ENCODE data around the gene ALOX15B. TPM values are rescaled to one million over a fixed set of nuclear protein-coding genes. Genes with fewer than 3 reads are reported as not detected.
"Not testable (repeated sequence)": the region's sequence is repeated elsewhere in the genome, so short reads cannot be mapped to it uniquely, and the experiment has no call there.

The ALOX15B gene
- total RNA-seq, 1 experiment from 2014 or later: not detected

DNA sequence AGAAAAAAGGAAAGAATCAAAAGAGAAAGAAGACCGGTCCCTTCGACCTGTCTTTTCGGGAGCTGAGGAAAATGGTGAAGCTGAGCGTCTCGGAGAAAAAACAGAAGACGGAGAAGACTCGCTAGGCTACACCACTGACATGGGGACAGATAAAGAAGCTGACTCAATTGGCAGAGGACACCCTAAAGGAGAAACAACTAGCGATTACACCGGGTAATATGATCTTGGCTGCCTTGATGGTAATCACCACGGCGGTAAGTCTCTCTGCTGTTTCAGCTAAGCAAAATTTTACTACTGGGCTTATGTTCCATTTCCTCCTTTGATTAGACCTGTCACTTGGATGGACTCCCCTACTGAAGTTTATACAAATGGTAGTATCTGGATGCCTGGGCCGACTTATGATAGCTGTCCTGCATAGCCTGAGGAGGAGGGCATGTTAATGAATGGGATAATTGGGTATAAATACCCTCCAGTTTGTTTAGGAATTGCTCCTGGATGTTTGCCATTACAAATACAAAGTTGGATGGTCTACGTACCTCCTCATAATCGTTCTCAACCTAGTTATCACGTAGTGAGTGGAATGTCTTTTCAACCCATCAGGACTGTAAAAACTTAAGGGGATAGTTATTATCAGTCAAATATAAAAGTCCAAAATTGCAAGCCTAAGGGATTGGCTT is 24.1 kb downstream of the ALOX15B start:
- no peak for DNase-seq (ENCODE audit: low read depth)

DNA sequence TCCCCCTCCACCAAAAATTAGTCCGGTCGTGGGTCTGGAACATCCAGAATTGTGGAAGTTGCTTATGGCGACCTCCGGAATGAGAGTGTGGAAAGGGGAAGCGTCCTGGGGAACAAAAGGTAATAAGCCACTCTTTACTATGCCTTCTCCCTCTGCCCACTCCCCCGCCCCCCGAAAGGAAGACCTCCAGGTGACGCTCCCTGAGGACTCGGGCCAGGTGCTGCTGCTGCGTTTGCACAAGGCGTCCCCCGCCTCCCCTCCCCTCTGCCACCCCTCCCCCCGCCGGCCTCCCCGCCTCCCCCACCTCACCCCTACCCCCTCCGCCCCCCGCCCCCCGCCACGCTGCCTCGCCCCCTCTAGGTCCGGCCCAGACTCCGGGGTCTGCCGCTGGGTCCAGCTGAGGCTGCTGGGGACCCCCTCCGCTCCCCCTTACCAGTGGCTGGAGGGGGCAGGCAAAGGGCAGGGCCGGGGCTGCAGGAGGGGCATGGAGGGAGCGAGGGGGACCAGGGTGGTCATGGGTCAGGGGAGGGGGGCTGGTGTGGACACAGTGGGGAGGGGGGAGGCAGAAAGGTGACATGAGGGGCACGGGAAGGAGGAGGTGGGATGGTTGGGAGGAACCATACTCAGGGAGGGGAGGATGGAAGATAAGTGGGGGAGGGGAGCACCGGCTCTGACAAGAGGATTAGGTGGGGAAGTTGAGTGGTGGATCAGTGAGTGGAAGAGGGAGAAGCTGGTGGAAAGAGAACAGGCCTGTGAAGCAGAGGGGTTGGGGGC is 25.1 kb downstream of the ALOX15B start:
- DNase-seq (ENCODE audit: low read depth): no peak

DNA sequence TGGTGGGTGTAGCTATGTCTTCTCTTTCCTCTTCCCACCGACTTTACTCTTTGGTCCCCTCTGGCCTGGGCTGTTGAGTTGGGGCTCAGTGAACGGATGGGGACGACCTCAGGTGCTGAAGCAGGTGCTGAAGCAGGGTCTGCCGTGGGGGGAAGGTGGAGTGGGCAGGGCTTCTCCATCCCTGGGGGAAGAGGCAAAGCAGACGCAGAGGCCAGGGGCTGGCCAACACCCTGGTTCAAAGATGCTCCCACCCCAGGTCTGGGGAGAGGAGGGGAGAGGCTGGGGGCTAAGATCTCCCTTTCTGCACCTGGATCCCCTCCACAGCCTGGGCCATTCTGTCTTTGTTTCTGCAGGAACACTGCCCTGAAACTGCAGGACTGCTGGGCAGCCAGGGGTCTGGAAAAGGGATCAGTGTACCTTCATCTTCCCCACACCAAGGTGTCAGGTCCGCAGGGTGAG is 25.7 kb downstream of the ALOX15B start:
- DNase-seq (ENCODE audit: low read depth): no peak

DNA sequence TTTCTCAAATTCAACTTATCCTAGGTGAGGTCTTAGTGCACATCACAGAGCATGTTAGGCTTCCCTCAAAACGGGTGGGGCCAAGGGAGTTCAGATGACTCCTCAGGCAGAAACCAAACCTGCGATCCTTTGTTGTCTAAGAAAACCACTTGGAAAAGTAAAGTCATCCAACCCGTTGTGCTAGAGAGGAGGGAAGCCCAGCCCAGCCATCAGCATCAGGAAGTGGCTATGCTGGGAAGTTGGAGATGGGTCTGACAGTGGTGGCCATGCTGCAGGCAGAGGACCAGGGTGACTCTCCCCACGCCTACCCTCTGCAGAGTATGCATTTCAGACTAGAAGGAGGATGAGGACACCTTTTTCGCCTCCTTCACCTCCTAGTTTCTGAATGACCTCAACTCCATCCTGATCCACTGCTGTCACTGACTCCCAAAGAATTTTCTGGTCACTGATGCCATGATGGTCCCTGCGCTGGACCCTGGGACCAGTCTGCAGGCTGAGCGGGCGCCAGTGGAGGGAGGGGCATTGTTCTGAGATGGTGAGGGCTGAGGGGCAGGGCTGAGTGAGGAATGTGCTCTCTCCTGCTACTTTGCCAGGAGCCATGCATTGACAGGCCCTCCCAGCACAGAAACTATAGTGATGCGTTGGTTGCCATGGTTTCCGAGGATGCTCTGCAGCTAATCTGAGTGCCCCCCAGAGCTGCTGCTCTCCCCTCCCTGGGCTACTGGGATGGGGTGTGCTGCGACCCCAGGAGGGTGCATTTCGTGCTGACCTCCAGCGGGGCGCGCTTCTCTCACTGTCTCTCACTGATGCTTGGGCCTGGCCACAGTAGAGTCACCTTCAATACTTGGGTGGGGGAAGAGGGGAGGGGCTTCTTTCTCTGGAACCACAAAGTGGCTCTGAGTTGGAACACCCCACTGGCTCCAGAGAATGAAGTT is 28.2 kb downstream of the ALOX15B start:
- DNase-seq (ENCODE audit: low read depth): no peak

DNA sequence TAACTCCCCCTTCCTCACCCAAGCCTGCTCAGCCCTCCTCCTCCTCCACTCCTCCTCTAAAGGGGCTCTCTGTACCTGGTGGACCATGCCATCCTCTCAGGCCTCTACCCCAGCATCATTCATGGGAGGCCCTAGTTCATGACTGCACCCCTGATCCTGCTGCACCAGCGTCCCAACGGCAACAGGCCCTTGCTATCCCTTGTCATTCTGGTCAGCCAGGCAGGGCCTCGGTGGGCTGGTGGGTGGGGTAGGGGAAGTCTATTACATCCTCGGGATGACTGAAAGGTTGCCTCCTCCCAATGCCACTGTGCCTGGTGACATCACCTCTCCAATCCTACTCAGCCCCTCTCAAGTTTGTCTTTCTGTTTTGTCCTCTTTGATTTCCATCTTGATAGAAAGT is 28.9 kb downstream of the ALOX15B start:
- no peak for DNase-seq (ENCODE audit: low read depth)

DNA sequence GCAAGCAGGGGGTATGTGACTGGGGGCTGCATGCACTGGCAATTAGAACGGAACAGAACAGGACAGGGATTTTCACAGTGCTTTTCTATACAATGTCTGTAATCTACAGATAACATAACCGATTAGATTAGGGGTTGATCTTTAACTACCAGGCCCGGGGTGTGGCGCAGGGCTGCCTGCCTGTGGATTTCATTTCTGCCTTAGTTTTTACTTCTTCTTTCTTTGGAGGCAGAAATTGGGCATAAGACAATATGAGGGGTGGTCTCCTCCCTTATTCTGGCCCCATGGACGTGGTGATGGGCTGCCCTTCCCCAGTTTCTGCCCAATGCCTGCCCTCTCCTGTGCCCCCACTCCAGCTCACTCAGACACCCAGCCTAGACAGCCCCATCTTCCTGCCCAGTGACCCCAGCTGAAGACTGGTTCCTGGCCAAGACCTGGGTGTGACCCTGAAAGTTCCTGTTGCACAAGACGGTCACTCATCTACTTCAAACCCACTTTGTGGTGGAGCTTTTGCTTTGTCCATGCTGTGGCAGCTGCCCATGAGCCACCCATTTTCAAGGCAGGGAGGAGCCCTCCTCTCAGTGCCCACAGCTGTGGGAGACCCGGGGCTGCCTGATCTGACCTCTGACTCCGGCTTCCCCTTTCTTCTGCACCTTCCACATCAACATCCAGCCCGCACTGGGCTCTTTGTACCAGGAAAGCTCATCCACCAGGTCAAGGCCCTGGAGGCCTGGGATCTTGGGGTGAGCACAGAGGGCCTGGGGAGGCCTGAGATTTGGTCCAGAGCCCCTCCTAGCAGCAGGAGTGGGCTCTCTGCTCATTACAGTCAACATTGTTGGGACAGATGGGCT is 30.1 kb downstream of the ALOX15B start:
- no peak for DNase-seq (ENCODE audit: low read depth)

DNA sequence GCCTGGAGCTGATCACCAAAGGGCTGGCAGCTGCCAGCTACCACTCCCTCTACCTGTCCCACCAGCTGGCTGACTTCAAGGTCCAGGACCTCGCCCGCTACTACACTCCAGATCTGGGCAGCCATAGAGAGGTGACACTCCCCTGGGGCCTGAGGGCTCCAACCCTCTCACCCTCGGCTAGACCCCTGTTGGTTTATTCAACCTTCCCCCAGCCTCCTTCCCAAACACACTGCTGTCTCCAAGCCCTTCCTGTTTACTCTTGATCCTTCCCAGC is 30.7 kb downstream of the ALOX15B start:
- DNase-seq (ENCODE audit: low read depth): no peak

DNA sequence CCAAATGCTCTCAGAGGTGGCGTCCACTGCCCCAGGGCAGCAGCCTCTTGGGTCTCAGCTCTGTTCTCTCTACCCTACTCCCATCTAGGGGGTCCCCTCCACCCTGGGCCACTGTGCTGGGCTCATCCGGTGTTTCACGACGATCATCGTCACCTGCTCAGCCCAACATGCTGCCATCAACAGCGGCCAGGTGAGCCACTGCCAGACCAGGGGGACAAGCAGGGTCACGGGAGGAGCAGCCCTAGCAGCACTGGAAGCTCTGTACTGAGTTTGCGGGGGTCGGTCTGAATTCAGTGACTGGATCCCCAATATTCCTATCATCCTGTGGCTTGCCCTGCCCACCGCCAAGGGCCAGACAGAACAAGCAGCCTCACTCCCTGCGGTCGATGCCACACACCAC is 32.6 kb downstream of the ALOX15B start:
- DNase-seq (ENCODE audit: low read depth): no peak

DNA sequence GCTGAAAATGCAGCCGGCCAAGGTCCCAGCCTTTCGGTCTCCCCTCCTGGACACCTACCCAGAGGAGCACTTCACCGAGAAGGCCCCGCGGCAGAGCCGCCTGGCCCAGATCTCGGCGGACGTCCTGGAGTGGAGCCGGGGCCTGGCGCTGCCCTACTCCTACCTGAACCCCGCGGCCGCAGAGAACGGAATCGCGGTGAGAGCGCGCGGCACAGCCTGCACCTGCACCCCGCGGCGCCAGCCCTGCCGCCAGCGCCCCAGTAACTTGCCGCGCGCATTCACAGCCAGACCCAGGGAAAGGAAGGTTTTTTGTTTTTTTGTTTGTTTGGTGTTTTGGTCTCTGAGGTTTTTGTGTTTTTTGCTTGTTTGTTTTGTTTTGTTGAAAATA is 33.5 kb downstream of the ALOX15B start:
- DNase-seq (ENCODE audit: low read depth): no peak

DNA sequence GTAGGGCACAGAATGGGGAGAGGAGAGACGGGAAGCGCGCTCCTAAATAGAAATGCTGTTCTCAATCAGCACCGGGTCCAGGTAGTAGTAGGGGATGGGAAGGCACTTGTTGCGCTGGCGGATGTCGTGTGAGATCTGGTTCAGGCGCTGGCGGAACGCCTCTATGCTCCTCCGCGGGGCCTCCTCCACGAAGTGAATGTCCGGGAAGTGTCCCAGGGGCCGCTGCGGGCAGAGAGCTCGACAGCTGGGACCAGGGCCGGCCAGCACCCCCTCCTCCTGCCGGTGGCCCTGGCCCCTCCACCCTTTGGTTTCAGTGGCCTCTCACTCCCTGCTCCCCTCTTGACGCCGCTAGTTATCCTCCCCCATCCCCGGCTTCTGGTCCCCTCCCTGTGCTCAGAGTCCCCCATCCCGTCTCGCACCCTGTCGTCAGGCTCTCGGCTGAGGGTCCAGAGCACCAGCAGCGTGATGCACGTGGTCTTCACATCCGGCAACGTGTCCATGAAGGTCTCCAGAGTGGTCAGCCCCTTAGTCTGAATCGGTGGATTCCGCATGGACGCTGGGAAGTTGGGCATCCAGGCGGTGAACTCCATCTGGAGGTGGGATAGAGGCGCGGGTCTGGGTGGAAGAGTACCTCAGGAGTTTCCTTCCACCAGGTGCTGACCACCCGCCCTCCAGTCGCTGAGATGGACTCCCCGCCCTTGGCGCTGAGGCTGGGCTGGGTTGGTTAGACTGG is 34.0 kb downstream of the ALOX15B start:
- no peak for DNase-seq (ENCODE audit: low read depth)

DNA sequence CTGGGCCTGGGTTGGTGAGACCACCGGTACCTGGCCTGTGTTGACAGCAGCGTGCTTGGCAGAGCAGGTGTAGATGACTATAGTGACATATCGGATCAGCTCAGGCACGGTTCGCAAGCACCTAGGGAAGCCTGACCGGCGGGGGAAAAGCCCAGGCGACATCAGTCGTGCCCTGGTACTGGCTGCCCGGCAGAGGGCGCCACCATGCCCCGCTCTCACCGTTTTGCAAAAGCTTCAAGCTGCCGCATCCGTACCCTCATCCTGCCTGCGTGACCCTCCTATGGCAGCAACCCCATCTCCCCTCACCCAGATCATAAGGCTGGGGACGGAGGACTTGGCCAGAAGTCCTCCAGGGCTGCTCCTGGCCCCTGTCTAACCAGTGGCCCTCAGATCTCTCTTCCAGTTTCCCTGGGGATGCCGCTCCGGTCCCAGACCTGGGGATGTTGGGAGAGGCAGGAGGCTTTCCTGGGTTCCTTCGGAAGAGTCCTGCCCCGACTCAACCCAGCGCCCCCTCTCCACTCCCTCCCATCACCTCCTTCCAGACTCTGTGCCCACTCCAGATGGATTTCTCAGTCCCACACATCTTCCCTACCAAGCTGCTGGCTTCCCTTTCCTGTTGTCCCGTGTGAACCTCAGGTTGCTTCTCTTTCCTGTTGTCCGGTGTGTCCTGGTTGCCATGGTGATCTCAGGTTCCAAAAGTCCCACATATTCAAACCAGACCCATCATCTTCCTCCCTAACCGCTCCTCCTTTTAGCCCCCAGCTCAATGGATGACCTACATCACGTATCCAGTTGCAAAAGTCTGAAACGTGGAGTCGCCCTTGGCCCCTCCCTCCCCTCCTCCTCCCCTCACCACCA is 35.0 kb downstream of the ALOX15B start:
- DNase-seq (ENCODE audit: low read depth): peak; percentile 66

DNA sequence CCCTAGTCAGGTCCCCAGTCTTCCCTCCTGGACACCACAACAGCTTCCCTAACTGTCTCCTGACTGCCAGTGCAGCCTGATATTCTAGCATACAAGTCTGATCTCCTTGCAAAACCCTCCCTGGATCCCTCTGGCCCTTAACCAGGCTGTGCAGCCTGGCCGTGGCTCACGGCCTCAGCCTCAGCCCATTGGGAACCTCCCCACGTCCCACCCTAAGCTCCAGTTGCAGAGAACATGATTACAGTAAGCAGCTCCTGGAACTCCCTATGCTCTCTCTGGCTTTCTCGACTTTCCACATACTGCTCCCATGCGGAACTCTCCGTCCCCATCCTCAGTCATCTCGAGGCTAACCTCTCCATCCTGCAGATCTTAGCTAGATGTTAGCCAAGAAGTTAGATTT is 35.7 kb downstream of the ALOX15B start:
- no peak for DNase-seq (ENCODE audit: low read depth)

DNA sequence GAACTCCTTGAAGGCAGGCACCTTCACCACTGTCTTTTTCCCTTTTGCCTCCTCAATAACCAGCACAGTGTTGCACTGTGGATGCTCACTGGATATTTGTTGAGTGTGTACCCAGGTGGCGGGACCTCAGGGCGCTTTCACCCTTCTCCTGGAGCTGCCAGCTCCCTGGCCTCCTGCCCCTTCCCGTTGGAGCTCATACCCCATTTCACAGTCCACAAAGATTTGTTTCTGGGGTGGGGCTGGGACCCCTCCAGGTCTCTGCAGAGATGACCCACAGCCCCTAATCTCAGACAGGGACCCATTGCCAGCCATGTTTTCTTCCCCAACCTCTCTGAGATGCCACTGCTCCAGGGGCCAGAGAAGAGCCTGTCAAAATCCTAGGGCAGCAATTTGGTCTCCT is 36.2 kb downstream of the ALOX15B start:
- DNase-seq (ENCODE audit: low read depth): no peak

DNA sequence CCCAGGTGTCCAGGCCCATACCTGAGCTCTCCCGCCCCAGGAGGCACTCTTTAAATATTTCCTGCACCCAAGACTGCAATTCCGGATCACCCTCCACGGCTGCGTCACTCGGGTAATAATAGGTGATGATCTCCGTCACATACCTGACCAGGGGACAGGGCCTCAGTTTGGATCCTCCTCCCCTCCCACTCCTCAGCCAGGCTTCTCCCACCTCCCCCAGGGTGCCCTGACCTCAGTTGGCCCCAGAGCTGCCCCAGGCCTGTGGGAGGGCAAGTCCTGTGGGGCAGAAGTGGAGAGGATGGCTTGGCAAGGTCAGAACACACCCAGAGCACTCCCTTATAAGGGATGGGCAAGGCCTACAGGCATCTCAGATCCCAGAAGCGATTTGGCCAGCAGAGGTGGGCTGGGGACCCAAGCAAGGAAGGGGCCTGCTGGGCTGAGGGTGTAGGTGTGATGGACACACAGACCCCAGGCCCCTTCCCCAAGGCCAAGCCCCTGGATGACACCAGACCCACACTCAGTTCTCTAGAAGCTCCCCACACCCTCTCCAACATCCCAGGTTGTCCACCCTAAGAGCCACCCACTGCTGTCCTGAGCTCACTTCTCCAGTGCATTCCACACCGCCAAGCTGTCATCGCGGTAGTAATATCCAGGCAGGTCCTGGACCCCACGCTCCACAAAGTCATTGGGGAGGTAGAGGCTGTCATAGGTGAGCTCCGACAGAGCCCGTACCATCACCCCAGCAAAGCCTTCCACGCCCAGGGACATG is 36.9 kb downstream of the ALOX15B start:
- DNase-seq (ENCODE audit: low read depth): no peak

DNA sequence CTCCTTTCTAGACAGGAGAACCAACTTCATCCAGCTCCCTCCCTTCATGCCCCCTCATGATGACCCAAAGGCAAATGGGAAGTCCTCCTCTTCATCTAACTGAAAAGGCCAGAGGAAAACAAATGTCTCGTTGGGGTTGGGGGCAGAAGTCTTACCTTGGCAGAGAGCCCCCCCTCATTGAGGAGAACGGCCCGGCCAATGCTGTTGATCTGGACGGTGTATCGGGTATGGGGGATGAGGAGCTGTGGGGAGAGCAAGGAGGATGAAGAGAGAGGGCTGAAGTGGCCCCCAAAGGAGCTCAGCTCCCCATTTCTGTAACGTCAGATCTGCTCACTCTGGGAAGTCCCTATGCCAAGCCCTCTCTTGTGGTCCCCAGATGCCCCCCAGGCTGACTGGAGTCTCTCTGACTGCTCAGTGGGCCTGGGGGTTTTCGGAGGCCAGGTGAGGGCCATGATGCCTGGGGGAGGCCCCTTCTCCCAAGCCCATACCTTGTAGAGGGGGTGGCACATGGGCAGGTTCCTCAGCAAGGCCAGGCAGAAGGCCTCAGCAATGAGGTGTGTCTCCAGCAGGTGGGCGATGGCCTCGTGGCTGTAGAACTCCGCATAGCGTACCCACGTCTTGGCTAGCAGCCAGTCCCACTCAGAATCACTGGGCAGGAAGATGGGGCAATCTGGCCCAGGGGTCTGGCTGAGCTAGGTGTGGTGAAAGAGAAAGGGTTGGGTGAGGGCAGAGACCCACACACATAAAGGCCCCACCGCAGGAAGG is 37.8 kb downstream of the ALOX15B start:
- no peak for DNase-seq (ENCODE audit: low read depth)

DNA sequence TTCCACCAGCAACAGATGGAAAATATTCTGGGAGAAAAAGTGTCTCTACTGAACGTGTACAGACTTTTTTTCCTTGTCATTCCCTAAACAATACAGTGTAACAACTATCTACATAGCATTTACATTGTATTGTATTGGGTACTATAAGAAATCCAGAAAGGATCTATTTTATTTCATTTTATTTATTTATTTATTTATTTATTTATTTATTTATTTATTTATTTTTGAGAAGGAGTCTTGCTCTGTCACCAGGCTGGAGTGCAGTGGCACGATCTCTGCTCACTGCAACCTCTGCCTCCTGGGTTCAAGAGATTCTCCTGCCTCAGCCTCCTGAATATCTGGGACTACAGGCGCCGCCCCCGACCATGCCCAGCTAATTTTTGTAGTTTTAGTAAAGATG is 39.1 kb downstream of the ALOX15B start:
- not testable (repeated sequence) for DNase-seq (ENCODE audit: low read depth)

DNA sequence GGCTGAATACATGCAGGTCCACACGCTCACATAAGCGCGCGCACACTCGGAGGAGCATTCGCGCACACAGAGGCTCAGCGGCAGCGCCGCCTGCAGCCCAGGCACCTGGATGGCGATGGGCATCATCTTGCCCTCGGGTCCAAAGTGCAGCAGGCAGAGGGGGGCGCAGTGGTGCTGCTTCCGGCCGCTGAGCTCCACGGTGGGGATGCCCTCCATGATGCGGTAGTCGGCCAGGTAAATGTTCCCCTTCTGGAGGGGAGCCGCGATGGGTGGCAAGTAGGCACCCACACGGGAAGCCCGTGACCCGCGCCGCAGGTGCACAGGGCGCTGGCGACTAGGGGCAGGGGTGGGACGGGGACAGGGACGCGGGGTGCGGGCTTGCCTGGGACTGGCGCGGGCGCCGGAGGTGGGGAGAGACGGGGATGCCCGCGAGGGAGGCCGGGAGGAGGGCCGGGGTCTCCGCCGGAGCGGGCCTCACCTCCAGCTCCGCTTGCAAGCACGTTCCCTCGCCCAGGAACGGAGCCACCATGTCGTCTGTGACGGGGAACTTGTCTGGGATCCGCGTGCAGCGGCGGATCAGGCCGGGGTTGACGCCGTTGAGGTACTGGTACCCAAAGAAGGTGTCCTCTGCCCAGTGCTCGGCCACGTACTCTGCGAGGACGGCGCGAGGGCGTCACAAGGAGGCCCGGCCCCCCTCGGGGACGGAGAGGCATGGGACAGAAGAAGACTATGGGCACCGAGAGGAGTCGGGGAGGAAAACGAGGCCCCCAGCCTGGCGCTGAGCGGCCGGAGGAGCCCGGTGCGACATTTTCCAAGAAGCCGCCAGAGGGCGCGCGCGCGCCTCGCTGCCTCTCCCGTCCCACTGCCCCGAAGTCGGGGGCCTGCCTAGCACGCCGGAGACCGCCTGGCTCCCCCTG is 40.7 kb downstream of the ALOX15B start:
- DNase-seq (ENCODE audit: low read depth): peak; percentile 77

Measured in Daoy (cell line).